ENCODE data around the gene UCMA.

UCMA gene

DNA sequence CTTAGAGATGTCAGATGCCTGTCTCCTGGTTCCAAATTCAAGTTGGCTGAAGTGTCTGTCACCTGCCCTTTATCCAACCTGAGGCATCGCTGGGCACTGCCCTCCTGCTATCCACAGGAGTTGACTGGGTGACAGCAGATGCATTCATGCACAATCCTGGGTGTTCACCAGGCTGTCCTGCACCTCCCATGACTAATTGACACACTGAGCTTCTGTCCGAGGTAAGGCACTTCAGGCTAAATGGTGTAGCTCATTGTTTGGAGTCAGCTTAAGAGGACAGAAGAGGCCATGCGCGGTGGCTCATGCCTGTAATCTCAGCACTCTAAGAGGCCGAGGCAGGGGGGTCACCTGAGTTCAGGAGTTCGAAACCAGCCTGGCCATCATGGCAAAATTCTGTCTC lies 2.4 kb downstream of the UCMA start:
- Histone ChIP-seq H3K27ac (no peak overlapping the region), H4K20me1 (ENCODE audit: insufficient read depth) (no peaks in the 10 kb centered on the region), H3K36me3 (ENCODE audit: insufficient read depth) (no peaks in the 10 kb centered on the region), H3K27me3 (ENCODE audit: insufficient read depth, low read depth) (no peaks in the 10 kb centered on the region), H3K4me2 (no peak overlapping the region), H2AFZ (ENCODE audit: low read depth) (no peak overlapping the region), H3K9ac (no peak overlapping the region), H3K4me3 (IDR thresholded peaks at IDR 0.05; ENCODE audit: insufficient read depth, low read depth, low read length) (no peak overlapping the region), H3K79me2 (ENCODE audit: insufficient read depth, low read depth) (no peaks in the 10 kb centered on the region), H3K4me1 (ENCODE audit: low read depth, poor library complexity, severe bottlenecking) (no peaks in the 10 kb centered on the region)
- TF ChIP-seq, protein P1, sequence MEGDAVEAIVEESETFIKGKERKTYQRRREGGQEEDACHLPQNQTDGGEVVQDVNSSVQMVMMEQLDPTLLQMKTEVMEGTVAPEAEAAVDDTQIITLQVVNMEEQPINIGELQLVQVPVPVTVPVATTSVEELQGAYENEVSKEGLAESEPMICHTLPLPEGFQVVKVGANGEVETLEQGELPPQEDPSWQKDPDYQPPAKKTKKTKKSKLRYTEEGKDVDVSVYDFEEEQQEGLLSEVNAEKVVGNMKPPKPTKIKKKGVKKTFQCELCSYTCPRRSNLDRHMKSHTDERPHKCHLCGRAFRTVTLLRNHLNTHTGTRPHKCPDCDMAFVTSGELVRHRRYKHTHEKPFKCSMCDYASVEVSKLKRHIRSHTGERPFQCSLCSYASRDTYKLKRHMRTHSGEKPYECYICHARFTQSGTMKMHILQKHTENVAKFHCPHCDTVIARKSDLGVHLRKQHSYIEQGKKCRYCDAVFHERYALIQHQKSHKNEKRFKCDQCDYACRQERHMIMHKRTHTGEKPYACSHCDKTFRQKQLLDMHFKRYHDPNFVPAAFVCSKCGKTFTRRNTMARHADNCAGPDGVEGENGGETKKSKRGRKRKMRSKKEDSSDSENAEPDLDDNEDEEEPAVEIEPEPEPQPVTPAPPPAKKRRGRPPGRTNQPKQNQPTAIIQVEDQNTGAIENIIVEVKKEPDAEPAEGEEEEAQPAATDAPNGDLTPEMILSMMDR (conservative IDR thresholded peaks at IDR 0.05; ENCODE audit: low read depth, low read length), result no peak

DNA sequence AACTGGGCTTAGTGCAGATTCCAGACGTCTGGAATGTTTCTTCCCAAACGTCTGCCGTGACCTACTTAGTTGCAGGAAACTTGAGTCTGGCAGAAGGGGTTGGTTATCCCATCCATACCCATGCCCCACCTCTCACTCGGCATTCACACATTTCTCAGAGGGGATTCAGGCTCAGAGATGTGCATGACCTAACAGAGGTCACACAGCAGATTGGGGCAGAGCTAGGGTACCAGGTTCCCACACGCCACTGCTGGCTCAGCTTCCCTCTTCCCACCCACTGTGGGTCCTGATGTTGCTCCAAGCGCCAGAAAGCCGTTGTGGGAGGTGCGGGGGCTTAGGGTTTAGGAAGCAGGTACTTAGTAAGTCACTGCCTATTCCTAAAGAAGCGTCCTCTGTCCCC lies 3.0 kb downstream of the UCMA start:
- Histone ChIP-seq H3K36me3 (ENCODE audit: insufficient read depth) (no peaks in the 10 kb centered on the region), H3K4me2 (no peak overlapping the region), H3K9ac (no peak overlapping the region), H3K4me1 (ENCODE audit: low read depth, poor library complexity, severe bottlenecking) (no peaks in the 10 kb centered on the region), H3K4me3 (IDR thresholded peaks at IDR 0.05; ENCODE audit: insufficient read depth, low read depth, low read length) (no peak overlapping the region), H2AFZ (ENCODE audit: low read depth) (no peak overlapping the region), H3K27ac (no peak overlapping the region), H3K27me3 (ENCODE audit: insufficient read depth, low read depth) (no peaks in the 10 kb centered on the region), H3K79me2 (ENCODE audit: insufficient read depth, low read depth) (no peaks in the 10 kb centered on the region), H4K20me1 (ENCODE audit: insufficient read depth) (no peaks in the 10 kb centered on the region)
- TF ChIP-seq, protein P1 (conservative IDR thresholded peaks at IDR 0.05; ENCODE audit: low read depth, low read length), result no peak

DNA sequence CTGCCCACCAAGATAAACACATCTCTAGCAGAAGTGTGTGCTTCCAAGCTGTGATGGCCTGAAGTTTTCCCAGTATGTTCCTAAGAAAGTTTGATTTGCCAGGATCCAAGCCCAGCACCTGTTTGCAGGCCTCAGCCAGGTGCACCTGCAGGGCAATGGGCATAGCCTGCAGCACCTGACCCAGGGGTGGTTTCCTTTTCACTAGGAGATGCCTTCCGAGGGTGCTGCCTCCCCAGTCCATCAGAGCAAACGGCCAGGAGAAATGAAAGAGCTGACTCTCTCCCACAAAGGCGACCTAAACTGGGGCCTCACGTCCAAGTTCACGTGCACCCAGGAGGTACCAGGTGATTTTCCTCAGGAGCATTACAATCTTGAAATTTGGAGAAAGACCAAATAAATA lies 7.1 kb downstream of the UCMA start:
- Histone ChIP-seq H4K20me1 (ENCODE audit: insufficient read depth) (no peaks in the 10 kb centered on the region), H3K79me2 (ENCODE audit: insufficient read depth, low read depth) (no peaks in the 10 kb centered on the region), H3K9ac (no peak overlapping the region), H3K27ac (no peak overlapping the region), H3K36me3 (ENCODE audit: insufficient read depth) (no peaks in the 10 kb centered on the region), H2AFZ (ENCODE audit: low read depth) (no peak overlapping the region), H3K4me1 (ENCODE audit: low read depth, poor library complexity, severe bottlenecking) (no peaks in the 10 kb centered on the region), H3K4me3 (IDR thresholded peaks at IDR 0.05; ENCODE audit: insufficient read depth, low read depth, low read length) (no peak overlapping the region), H3K4me2 (no peak overlapping the region), H3K27me3 (ENCODE audit: insufficient read depth, low read depth) (no peaks in the 10 kb centered on the region)
- TF ChIP-seq, protein P1 (conservative IDR thresholded peaks at IDR 0.05; ENCODE audit: low read depth, low read length), result no peak

DNA sequence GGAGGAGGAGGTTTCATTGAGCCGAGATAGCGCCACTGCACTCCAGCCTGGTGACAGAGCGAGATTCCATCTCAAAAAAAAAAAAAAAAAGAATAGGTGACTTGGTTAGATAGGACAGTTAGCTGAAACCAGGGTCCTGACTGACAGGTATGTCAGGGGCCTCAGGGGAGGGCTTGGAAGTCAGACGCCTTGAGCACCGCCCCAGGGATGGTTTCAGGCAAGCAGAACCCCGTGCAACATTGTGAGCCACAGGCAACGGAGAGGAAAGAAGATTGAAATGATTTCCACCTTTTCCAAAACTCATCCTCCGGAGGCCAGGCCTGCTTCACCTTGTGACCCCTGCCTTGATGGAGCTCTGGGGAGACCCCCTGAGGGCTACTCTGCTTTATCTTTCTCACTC lies 8.6 kb downstream of the UCMA start:
- no peaks in the 10 kb centered on the region for H3K79me2 ChIP-seq (ENCODE audit: insufficient read depth, low read depth)
- H3K4me3 ChIP-seq (IDR thresholded peaks at IDR 0.05; ENCODE audit: insufficient read depth, low read depth, low read length), result no peak overlapping the region
- no peak overlapping the region for H3K27ac ChIP-seq
- H3K4me1 ChIP-seq (ENCODE audit: low read depth, poor library complexity, severe bottlenecking), result no peaks in the 10 kb centered on the region
- H4K20me1 ChIP-seq (ENCODE audit: insufficient read depth), result no peaks in the 10 kb centered on the region
- no peaks in the 10 kb centered on the region for H3K27me3 ChIP-seq (ENCODE audit: insufficient read depth, low read depth)
- TF ChIP-seq, protein P1 (conservative IDR thresholded peaks at IDR 0.05; ENCODE audit: low read depth, low read length), result no peak
- H2AFZ ChIP-seq (ENCODE audit: low read depth), result no peak overlapping the region
- no peaks in the 10 kb centered on the region for H3K36me3 ChIP-seq (ENCODE audit: insufficient read depth)
- no peak overlapping the region for H3K9ac ChIP-seq
- no peak overlapping the region for H3K4me2 ChIP-seq

Measured in KMS-11 (cell line).